DND-41 (cell line): ENCODE results near the gene SHROOM3.

ENCODE experiments used
- ATAC-seq: fragments of 200-7000 bp; cut with Tn5 transposase; 3 replicates; pipeline ENCODE4 v1.9.1; 2021; ENCODE audit warnings: low read depth; ENCODE audit not compliant: insufficient read depth
- DNase-seq: peaks from one replicate; pipeline ENCODE4 v3.0.0-alpha.2; 2020
- H2AFZ ChIP-seq: 2 replicates; pipeline ENCODE4 v1.6.0; 2012; ENCODE audit warnings: low read depth, low read length
- H3K27ac ChIP-seq: 2 replicates; pipeline ENCODE4 v1.5.1; 2012; ENCODE audit warnings: low read length, inconsistent platforms
- H3K27me3 ChIP-seq: fragments of 200-600 bp; sonication (generic); 2 replicates; pipeline ENCODE4 v1.6.0; 2012; ENCODE audit warnings: low read length, mild to moderate bottlenecking, inconsistent platforms; ENCODE audit not compliant: insufficient read depth, poor library complexity
- H3K36me3 ChIP-seq: 2 replicates; pipeline ENCODE4 v1.5.1; 2012; ENCODE audit warnings: low read length, inconsistent platforms; ENCODE audit not compliant: insufficient read depth
- H3K4me1 ChIP-seq: 2 replicates; pipeline ENCODE4 v1.5.1; 2012; ENCODE audit warnings: mild to moderate bottlenecking, low read length; ENCODE audit not compliant: insufficient read depth
- H3K4me2 ChIP-seq: 2 replicates; pipeline ENCODE4 v1.6.0; 2012; ENCODE audit warnings: mild to moderate bottlenecking, moderate library complexity, low read length, inconsistent platforms; ENCODE audit not compliant: insufficient read depth
- H3K4me3 ChIP-seq, 2 experiments: fragments of 200-600 bp in 1 of 2; shearing (Covaris generic) in 1 of 2; 2 replicates each; pipeline ENCODE4 v1.5.1; 2012 to 2016; ENCODE audit warnings: inconsistent platforms in 2 of 2, low read length in 2 of 2, mild to moderate bottlenecking in 2 of 2, low read depth in 1 of 2, moderate library complexity in 1 of 2
- H3K79me2 ChIP-seq: 2 replicates; pipeline ENCODE4 v1.6.0; 2012; ENCODE audit warnings: low read length, inconsistent platforms; ENCODE audit not compliant: insufficient read depth
- H3K9ac ChIP-seq: 2 replicates; pipeline ENCODE4 v1.6.0; 2012; ENCODE audit warnings: low read depth, mild to moderate bottlenecking, inconsistent platforms, low read length, moderate library complexity
- H3K9me3 ChIP-seq: 2 replicates; pipeline ENCODE4 v1.5.1; 2012; ENCODE audit warnings: low read length, moderate library complexity, mild to moderate bottlenecking, inconsistent platforms; ENCODE audit not compliant: insufficient read depth, severe bottlenecking
- H4K20me1 ChIP-seq: 2 replicates; pipeline ENCODE4 v1.6.0; 2012; ENCODE audit warnings: low read length; ENCODE audit not compliant: insufficient read depth
- EZH2 ChIP-seq: IDR thresholded peaks from 3 replicates; pipeline ENCODE4 v1.6.1; 2012; ENCODE audit warnings: borderline replicate concordance, low read depth, mild to moderate bottlenecking, moderate library complexity, low read length, inconsistent platforms; ENCODE audit not compliant: severe bottlenecking
- TF ChIP-seq, protein P1 (sequence below): IDR thresholded peaks from 2 replicates; pipeline ENCODE4 v1.5.1; 2012; ENCODE audit warnings: borderline replicate concordance, low read length, moderate library complexity, mild to moderate bottlenecking; ENCODE audit not compliant: poor library complexity, severe bottlenecking; ENCODE audit errors: extremely low read depth

Gene SHROOM3

GRCh38 chr4:76762137-76763130 lies 327.4 kb downstream of the SHROOM3 start:
- TF ChIP-seq EZH2 = no peak
- TF ChIP-seq, protein P1, sequence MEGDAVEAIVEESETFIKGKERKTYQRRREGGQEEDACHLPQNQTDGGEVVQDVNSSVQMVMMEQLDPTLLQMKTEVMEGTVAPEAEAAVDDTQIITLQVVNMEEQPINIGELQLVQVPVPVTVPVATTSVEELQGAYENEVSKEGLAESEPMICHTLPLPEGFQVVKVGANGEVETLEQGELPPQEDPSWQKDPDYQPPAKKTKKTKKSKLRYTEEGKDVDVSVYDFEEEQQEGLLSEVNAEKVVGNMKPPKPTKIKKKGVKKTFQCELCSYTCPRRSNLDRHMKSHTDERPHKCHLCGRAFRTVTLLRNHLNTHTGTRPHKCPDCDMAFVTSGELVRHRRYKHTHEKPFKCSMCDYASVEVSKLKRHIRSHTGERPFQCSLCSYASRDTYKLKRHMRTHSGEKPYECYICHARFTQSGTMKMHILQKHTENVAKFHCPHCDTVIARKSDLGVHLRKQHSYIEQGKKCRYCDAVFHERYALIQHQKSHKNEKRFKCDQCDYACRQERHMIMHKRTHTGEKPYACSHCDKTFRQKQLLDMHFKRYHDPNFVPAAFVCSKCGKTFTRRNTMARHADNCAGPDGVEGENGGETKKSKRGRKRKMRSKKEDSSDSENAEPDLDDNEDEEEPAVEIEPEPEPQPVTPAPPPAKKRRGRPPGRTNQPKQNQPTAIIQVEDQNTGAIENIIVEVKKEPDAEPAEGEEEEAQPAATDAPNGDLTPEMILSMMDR = no peak
- H3K27me3 ChIP-seq = no peaks in the 10 kb centered on the region
- no peaks in the 10 kb centered on the region for H3K36me3 ChIP-seq
- no peaks in the 10 kb centered on the region for H4K20me1 ChIP-seq
- no peaks in the 10 kb centered on the region for H3K79me2 ChIP-seq
- H2AFZ ChIP-seq = no peak overlapping the region
- H3K4me3 ChIP-seq = no peak overlapping the region
- no peak overlapping the region for H3K4me2 ChIP-seq
- H3K4me1 ChIP-seq = no peaks in the 10 kb centered on the region
- no peak overlapping the region for H3K27ac ChIP-seq
- no peak overlapping the region for H3K9ac ChIP-seq
- H3K9me3 ChIP-seq = no peaks in the 10 kb centered on the region
- DNase-seq = no peak
- ATAC-seq = no peak

DNA sequence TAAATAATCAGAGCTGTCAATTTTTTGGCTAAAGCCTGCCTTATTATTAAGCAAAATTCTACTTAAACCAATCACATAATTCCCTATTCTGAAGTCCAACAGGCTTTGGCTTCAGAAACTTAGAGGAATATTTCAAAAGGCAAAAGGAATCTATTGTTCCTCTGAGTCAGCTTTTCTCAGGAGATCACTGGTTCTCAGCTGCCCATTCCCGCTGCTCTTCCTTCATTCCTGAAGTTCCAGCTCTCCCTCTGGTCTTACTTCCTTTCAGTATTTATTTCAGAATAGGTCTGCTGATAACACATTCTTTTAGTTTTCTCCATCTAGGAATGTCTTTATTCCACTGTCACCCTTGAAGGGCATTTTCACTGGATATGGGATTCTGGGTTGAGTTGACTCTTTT lies 329.2 kb downstream of the SHROOM3 start:
- Histone ChIP-seq H3K4me3 (no peak overlapping the region), H3K9me3 (no peaks in the 10 kb centered on the region), H3K4me1 (no peaks in the 10 kb centered on the region), H3K27ac (no peak overlapping the region), H3K4me2 (no peak overlapping the region), H3K9ac (no peak overlapping the region), H4K20me1 (no peaks in the 10 kb centered on the region), H2AFZ (no peak overlapping the region), H3K79me2 (no peaks in the 10 kb centered on the region), H3K27me3 (no peaks in the 10 kb centered on the region), H3K36me3 (no peaks in the 10 kb centered on the region)
- DNase-seq (no peak), ATAC-seq (no peak)
- no peak for TF ChIP-seq EZH2
- TF ChIP-seq, protein P1 = no peak

- H3K27me3 ChIP-seq = no peaks in the 10 kb centered on the region
Measured at GRCh38 chr4:76765473-76766183, 330.6 kb downstream of the SHROOM3 start.

More at GRCh38 chr4:76765473-76766183, 330.6 kb downstream of the SHROOM3 start:
- no peaks in the 10 kb centered on the region for H3K79me2 ChIP-seq
- H3K4me1 ChIP-seq = no peaks in the 10 kb centered on the region
- no peak for DNase-seq
- H3K27ac ChIP-seq = no peak overlapping the region
- H3K36me3 ChIP-seq = no peaks in the 10 kb centered on the region
- no peak overlapping the region for H3K9ac ChIP-seq
- H4K20me1 ChIP-seq = no peaks in the 10 kb centered on the region
- H3K4me3 ChIP-seq = no peak overlapping the region
- H2AFZ ChIP-seq = no peak overlapping the region
- H3K4me2 ChIP-seq = no peak overlapping the region
- TF ChIP-seq EZH2 = no peak
- TF ChIP-seq, protein P1 = no peak
- H3K9me3 ChIP-seq = no peaks in the 10 kb centered on the region
- no peak for ATAC-seq
